HG03103 (cell line): Measurements from ENCODE around the gene STK10.
A peak's percentile ranks its signal among the peaks of the same experiment; 100 is the strongest.

ENCODE experiments used
- ATAC-seq: cut with Tn5 transposase; IDR thresholded peaks from one replicate; pipeline ENCODE4 v1.9.1; 2021; ENCODE audit warnings: low read depth; ENCODE audit not compliant: unreplicated experiment

The STK10 gene

GRCh38 chr5:172189693-172190296 lies 1.8 kb upstream of the STK10 start:
- no peak for ATAC-seq

- ATAC-seq = no peak
These were observed 1.1 kb upstream of the STK10 start for GRCh38 chr5:172188893-172189692.

- ATAC-seq = peak; percentile 1
These were observed 649 bp downstream of the STK10 start for GRCh38 chr5:172187118-172188032.

- no peak for ATAC-seq
These were observed 1.8 kb downstream of the STK10 start for GRCh38 chr5:172186114-172186695.

- no peak for ATAC-seq
These were observed 2.9 kb downstream of the STK10 start for GRCh38 chr5:172185096-172185461.

GRCh38 chr5:172183881-172184280 lies 4.1 kb downstream of the STK10 start:
- no peak for ATAC-seq

- ATAC-seq = no peak
These were observed 5.7 kb downstream of the STK10 start for GRCh38 chr5:172182291-172182690.

GRCh38 chr5:172180936-172181335 lies 7.1 kb downstream of the STK10 start:
- ATAC-seq = no peak

GRCh38 chr5:172178991-172179989 lies 8.7 kb downstream of the STK10 start:
- peak; percentile 35 for ATAC-seq

GRCh38 chr5:172178301-172178987 lies 9.6 kb downstream of the STK10 start:
- no peak for ATAC-seq

- ATAC-seq = no peak
These were observed 10.8 kb downstream of the STK10 start for GRCh38 chr5:172177176-172177575.

- peak; percentile 49 for ATAC-seq
These were observed 12.7 kb downstream of the STK10 start for GRCh38 chr5:172175263-172175719.

GRCh38 chr5:172173564-172174153 lies 14.4 kb downstream of the STK10 start:
- no peak for ATAC-seq

GRCh38 chr5:172172912-172173563 lies 15.0 kb downstream of the STK10 start:
- ATAC-seq = no peak

- no peak for ATAC-seq
These were observed 16.9 kb downstream of the STK10 start for GRCh38 chr5:172171118-172171517.

- no peak for ATAC-seq
These were observed 17.7 kb downstream of the STK10 start for GRCh38 chr5:172170251-172170701.

GRCh38 chr5:172169216-172169615 lies 18.8 kb downstream of the STK10 start:
- ATAC-seq = no peak

- ATAC-seq = no peak
These were observed 19.7 kb downstream of the STK10 start for GRCh38 chr5:172168311-172168710.
